IPS-20b (cell line): Measurements from ENCODE around the gene TIPRL.

ENCODE experiments used
- H3K27ac ChIP-seq: one replicate; pipeline ENCODE4 v1.5.1; 2013; ENCODE audit warnings: low read length
- H3K27me3 ChIP-seq: 2 replicates; pipeline ENCODE4 v1.6.1; 2013; ENCODE audit warnings: mild to moderate bottlenecking, low read length, inconsistent platforms; ENCODE audit not compliant: insufficient read depth
- H3K36me3 ChIP-seq: 2 replicates; pipeline ENCODE4 v1.6.1; 2013; ENCODE audit warnings: low read depth, mild to moderate bottlenecking, inconsistent platforms, low read length, moderate library complexity; ENCODE audit not compliant: insufficient read depth
- H3K4me1 ChIP-seq: 2 replicates; pipeline ENCODE4 v1.6.1; 2013; ENCODE audit warnings: mild to moderate bottlenecking, control low read depth, inconsistent platforms, low read length, moderate library complexity; ENCODE audit not compliant: insufficient read depth
- H3K4me3 ChIP-seq: 2 replicates; pipeline ENCODE4 v1.5.1; 2013; ENCODE audit warnings: mild to moderate bottlenecking, low read length, inconsistent platforms
- H3K9ac ChIP-seq: 2 replicates; pipeline ENCODE4 v1.6.1; 2013; ENCODE audit warnings: low read depth, mild to moderate bottlenecking, inconsistent platforms, low read length, moderate library complexity
- H3K9me3 ChIP-seq: 2 replicates; pipeline ENCODE4 v1.6.1; 2013; ENCODE audit warnings: mild to moderate bottlenecking, low read depth, low read length, inconsistent platforms; ENCODE audit not compliant: insufficient read depth

Gene TIPRL

DNA sequence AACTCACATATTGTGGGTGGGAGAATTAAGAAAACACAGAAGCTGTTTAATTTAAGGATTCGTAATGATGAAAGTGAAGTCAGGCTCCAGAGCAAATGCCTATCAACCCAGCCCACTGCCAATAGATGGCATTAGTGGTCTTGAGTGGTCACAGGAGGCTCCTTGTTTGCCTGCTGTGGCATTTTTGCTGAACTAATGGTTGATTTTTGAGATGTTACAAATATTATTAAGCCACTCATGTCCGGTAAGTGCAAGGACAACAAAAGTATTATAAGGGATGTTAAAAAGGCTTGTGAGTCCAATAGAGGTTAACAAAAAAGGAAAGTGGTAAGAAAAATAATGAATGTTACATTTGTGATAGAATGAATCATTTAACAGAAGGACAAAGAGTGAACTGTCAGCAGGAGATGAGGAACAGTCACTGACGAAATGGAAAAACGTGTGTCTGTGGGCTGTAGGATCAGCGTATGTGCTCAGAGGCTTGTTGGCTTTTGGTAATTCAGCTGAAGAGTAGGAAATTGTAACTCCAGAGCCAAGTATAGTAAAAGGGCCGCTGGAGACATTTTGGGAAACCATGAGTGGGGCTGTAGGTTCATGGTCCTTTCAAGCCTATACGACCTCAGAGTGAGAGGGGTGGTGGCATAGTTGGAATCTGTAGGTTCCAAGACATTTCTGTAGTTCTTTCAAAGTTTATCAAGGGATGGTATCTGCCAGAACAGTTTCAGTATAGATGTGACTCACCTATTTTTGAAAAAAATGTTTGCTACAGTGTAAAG, 58.3 kb downstream of the TIPRL start:
- Histone ChIP-seq H3K36me3 (peaks cover 67% of the 10 kb centered on the region), H3K4me1 (no peaks in the 10 kb centered on the region), H3K4me3 (no peak overlapping the region), H3K9ac (no peak overlapping the region), H3K27me3 (no peaks in the 10 kb centered on the region), H3K27ac (no peak overlapping the region), H3K9me3 (no peaks in the 10 kb centered on the region)

DNA sequence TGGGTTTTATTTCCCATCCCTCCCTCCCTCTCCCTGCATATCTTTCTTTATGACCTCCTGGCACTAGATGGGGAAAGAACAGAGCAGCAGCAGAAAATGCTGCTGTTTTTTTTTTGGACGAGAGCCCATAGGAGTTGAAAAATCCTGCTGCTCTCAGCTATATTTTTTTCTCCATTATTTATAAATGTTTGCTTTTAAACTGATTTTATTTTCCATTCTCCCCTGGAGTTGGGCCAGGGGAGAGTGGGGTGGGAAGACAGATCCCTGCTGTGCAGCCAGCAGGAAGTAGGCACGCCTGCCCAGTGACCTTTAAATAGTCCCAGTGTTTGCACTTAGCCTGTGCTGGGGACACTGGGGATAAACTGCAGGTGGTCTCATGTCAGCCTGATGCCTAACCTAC, 64.4 kb downstream of the TIPRL start:
- no peak overlapping the region for H3K4me3 ChIP-seq
- no peaks in the 10 kb centered on the region for H3K4me1 ChIP-seq
- H3K27me3 ChIP-seq = no peaks in the 10 kb centered on the region
- no peak overlapping the region for H3K27ac ChIP-seq
- H3K9ac ChIP-seq = no peak overlapping the region
- H3K9me3 ChIP-seq = no peaks in the 10 kb centered on the region
- H3K36me3 ChIP-seq = peaks cover 62% of the 10 kb centered on the region

DNA sequence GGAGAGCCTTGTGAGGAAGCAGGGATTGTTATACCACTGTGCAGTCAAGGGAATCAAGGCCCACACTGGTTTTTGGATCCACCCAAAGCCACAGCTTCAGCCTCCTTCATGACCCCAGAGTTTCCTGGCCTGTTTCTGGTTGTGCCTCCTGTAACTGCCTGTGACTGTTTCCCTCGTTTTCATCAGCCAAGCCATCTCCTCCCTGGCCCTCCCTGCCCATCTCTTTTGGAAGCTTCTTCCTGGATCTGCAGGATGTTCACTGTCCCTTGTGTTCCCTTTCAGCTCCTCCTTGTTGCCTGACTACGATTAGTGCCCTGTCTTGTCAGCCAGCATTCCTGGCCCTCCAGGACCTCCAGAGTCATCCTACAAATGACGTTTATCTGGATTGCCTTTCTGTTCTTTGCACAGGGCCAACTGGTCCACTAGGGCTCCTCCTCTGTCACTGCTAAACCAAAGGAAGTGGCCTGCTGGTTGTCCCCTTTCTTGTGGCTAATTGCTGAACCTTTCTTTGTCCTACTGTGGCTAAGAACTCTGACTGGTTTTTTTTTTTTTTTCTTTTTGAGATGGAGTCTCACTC, 65.0 kb downstream of the TIPRL start:
- no peaks in the 10 kb centered on the region for H3K27me3 ChIP-seq
- no peaks in the 10 kb centered on the region for H3K4me1 ChIP-seq
- no peak overlapping the region for H3K4me3 ChIP-seq
- no peak overlapping the region for H3K27ac ChIP-seq
- H3K36me3 ChIP-seq = peaks cover 60% of the 10 kb centered on the region
- H3K9ac ChIP-seq = no peak overlapping the region
- H3K9me3 ChIP-seq = no peaks in the 10 kb centered on the region

DNA sequence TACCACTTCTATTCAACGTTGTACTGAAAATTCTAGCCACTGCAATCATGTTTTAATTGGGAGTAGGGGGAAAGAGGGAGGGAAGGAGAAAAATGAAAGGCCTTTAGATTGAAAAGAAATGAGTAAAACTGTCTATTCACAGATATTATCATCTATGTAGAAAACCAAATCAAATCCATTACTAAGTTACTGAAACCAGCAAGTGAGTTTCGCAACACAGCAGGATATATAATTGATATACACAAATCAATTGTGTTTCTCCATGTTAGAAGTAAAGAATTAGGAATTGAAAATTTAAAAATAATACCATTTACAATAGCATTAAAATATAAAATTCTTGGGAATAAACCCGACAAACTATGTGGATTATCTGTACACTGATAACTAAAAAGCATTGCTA, 66.3 kb downstream of the TIPRL start:
- H3K27ac ChIP-seq = no peak overlapping the region
- no peak overlapping the region for H3K4me3 ChIP-seq
- peaks cover 48% of the 10 kb centered on the region for H3K36me3 ChIP-seq
- no peaks in the 10 kb centered on the region for H3K9me3 ChIP-seq
- no peaks in the 10 kb centered on the region for H3K27me3 ChIP-seq
- peaks cover 2% of the 10 kb centered on the region; the same call in 1 of the 2 replicates for H3K4me1 ChIP-seq
- H3K9ac ChIP-seq = no peak overlapping the region

DNA sequence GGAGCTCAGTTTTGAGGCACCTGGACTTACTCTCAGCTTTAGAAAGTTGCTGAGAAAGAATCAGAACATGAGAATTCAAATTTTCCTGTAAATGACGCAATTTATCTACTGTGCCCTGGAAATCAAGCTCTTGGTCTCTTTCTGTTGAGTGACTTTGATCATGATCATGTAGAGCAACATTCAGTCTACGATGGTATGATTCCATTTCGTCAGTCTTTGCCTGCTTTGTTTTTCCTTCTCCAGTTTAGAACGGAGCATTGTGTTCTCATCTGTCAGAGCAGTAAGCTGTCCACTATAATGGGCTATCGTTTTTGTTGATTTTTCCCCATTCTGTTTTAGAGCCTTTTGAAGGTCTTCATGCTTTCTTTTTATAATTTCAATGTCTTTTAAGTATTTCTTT, 67.7 kb downstream of the TIPRL start:
- H3K4me3 ChIP-seq = no peak overlapping the region
- H3K9ac ChIP-seq = no peak overlapping the region
- H3K9me3 ChIP-seq = no peaks in the 10 kb centered on the region
- H3K4me1 ChIP-seq = peaks cover 3% of the 10 kb centered on the region; the same call in 1 of the 2 replicates
- H3K27ac ChIP-seq = no peak overlapping the region
- H3K36me3 ChIP-seq = peaks cover 39% of the 10 kb centered on the region
- H3K27me3 ChIP-seq = no peaks in the 10 kb centered on the region
